Endodermal cell (in vitro differentiated cells): Measurements from ENCODE around the gene RASGRF1. TPM values are rescaled to one million over a fixed set of nuclear protein-coding genes. Genes with fewer than 3 reads are reported as not detected.

Experiments used
- DNase-seq: peaks from one replicate; pipeline ENCODE4 v3.0.0-alpha.2; 2017
- H3K27ac ChIP-seq: 2 replicates; pipeline ENCODE4 v1.5.1; 2013; ENCODE audit warnings: mild to moderate bottlenecking, low read depth, low read length, moderate library complexity
- H3K27me3 ChIP-seq: 2 replicates; pipeline ENCODE4 v1.6.1; 2013; ENCODE audit warnings: mild to moderate bottlenecking, low read length, moderate library complexity; ENCODE audit not compliant: insufficient read depth, control insufficient read depth, poor library complexity, severe bottlenecking
- H3K36me3 ChIP-seq: 2 replicates; pipeline ENCODE4 v1.7.0; 2013; ENCODE audit warnings: mild to moderate bottlenecking, low read length, moderate library complexity; ENCODE audit not compliant: control insufficient read depth, insufficient read depth
- H3K4me1 ChIP-seq: one replicate; pipeline ENCODE4 v1.7.0; 2013; ENCODE audit warnings: low read length; ENCODE audit not compliant: control insufficient read depth, insufficient read depth
- H3K4me3 ChIP-seq: 2 replicates; pipeline ENCODE4 v1.5.1; 2013; ENCODE audit warnings: mild to moderate bottlenecking, low read length, moderate library complexity
- H3K9ac ChIP-seq: 2 replicates; pipeline ENCODE4 v1.6.1; 2013; ENCODE audit warnings: mild to moderate bottlenecking, low read length, moderate library complexity; ENCODE audit not compliant: poor library complexity, severe bottlenecking; ENCODE audit errors: extremely low read depth
- H3K9me3 ChIP-seq: 2 replicates; pipeline ENCODE4 v1.6.1; 2013; ENCODE audit warnings: mild to moderate bottlenecking, low read length, moderate library complexity; ENCODE audit not compliant: control insufficient read depth
- H3K27ac Mint-ChIP-seq: 2 replicates; pipeline ENCODE4 v1.8.0; 2020; ENCODE audit warnings: mixed read lengths
- H3K27me3 Mint-ChIP-seq: 2 replicates; pipeline ENCODE4 v1.8.0; 2021; ENCODE audit warnings: mild to moderate bottlenecking, mixed read lengths; ENCODE audit not compliant: insufficient read depth
- H3K36me3 Mint-ChIP-seq: 2 replicates; pipeline ENCODE4 v1.8.0; 2020; ENCODE audit warnings: low read depth, mixed read lengths
- H3K4me1 Mint-ChIP-seq: 2 replicates; pipeline ENCODE4 v1.8.0; 2020; ENCODE audit warnings: mixed read lengths
- H3K4me3 Mint-ChIP-seq: 2 replicates; pipeline ENCODE4 v1.8.0; 2020; ENCODE audit warnings: mild to moderate bottlenecking, moderate library complexity, mixed read lengths
- H3K9me3 Mint-ChIP-seq: 2 replicates; pipeline ENCODE4 v1.8.0; 2020; ENCODE audit warnings: mild to moderate bottlenecking, mixed read lengths
- CTCF ChIP-seq: fragments of 200-600 bp; sonication (generic); conservative IDR thresholded peaks from 2 replicates; pipeline ENCODE4 v1.5.0; 2021; ENCODE audit warnings: antibody characterized with exemption, mild to moderate bottlenecking
- WGBS, 2 experiments: methylation state at CpG; one replicate each; pipeline versions ENCODE4 v1.1.5 to v1.1.7; 2013; ENCODE audit warnings: missing lambda C conversion rate in 2 of 2, mixed read lengths in 1 of 2; ENCODE audit not compliant: insufficient coverage in 1 of 2, insufficient read length in 1 of 2; 5-methylcytosine and 5-hydroxymethylcytosine counted together
- total RNA-seq, 2 donors: library from RNA; stranded (reverse); fragmentation: NEBNext Ultra II Directional in 1 of 2; extraction: Animal tissue kit (Norgen Biotek cat#: 25700) in 1 of 2; gene quantifications; 2 replicates in 1 of 2; 3 replicates in 1 of 2; pipeline ENCODE4 v1.2.1, GENCODE V29; 2021

RASGRF1 gene
- total RNA-seq, 2 donors from 2014 or later: 0.20 TPM; not detected in 1

- Histone ChIP-seq H3K27ac (no peak overlapping the region), H3K4me1 (no peaks in the 10 kb centered on the region), H3K27me3 (no peaks in the 10 kb centered on the region), H3K9ac (no peak overlapping the region), H3K36me3 (no peaks in the 10 kb centered on the region), H3K4me3 (no peak overlapping the region), H3K9me3 (no peaks in the 10 kb centered on the region)
- H3K27ac Mint-ChIP-seq: no peak overlapping the region
- peak; percentile 30 for TF ChIP-seq CTCF
- peaks cover 4% of the 10 kb centered on the region for H3K27me3 Mint-ChIP-seq
- no peaks in the 10 kb centered on the region for H3K9me3 Mint-ChIP-seq
- 84 to 96% methylated on average over 5 to 8 of the region's 8 CpGs for WGBS, 2 experiments
- H3K36me3 Mint-ChIP-seq: no peaks in the 10 kb centered on the region
- H3K4me3 Mint-ChIP-seq: no peak overlapping the region
- no peak for DNase-seq
- H3K4me1 Mint-ChIP-seq: peaks cover 2% of the 10 kb centered on the region
Measured at GRCh38 chr15:79065706-79066376, 24.7 kb downstream of the RASGRF1 start.

DNA sequence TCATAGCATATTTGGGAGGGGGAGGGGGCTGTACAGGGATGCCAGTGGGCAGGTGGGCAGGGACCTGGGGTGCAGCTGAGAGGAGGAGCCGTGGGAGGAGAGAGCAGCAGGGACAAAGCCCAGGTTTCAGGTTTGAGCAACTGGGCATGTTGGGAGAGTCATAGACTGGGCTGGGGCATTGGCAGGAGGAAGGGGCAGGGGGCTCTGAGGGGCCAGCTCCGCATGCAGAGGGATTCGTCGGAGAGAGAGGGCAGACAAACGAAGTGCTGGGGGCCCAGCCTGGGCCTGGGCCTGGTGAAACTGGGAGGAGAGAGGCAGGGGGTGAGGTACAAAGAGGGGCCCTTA, 25.2 kb downstream of the RASGRF1 start:
- no peak for TF ChIP-seq CTCF
- no peak overlapping the region for H3K27ac ChIP-seq
- no peak for DNase-seq

DNA sequence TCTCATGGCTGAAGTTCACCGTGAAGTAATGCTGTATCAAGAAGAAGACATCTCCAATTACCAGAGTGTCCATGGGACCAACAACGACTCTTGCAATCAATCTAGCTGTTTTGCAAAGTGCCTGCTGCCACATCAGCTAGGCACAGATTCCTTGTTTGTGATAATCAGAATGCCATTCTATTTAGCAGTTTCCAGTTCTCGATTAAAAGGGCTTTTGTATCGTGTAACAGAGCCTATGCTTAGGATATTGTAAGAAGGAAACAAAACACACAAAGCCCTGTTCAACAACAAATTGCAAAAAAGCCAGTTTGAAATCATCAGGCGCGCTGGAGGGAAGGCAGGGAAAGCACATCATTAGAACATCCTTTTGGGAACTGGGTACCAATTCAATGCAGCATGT, 26.1 kb downstream of the RASGRF1 start:
- Mint-ChIP-seq H3K4me3 (no peak overlapping the region), H3K4me1 (peaks cover 2% of the 10 kb centered on the region), H3K9me3 (no peaks in the 10 kb centered on the region), H3K36me3 (no peaks in the 10 kb centered on the region), H3K27ac (no peak overlapping the region), H3K27me3 (peaks cover 3% of the 10 kb centered on the region)
- no peak overlapping the region for H3K27ac ChIP-seq
- no peak for DNase-seq
- peaks cover 2% of the 10 kb centered on the region for H3K27me3 ChIP-seq
- no peaks in the 10 kb centered on the region for H3K36me3 ChIP-seq
- TF ChIP-seq CTCF: no peak
- H3K4me3 ChIP-seq: no peak overlapping the region
- H3K9me3 ChIP-seq: no peaks in the 10 kb centered on the region
- no peaks in the 10 kb centered on the region for H3K4me1 ChIP-seq
- no peak overlapping the region for H3K9ac ChIP-seq
- 89 to 98% methylated on average over 4 to 6 of the region's 6 CpGs for WGBS, 2 experiments

More for the DNA sequence above, 25.2 kb downstream of the RASGRF1 start:
- Histone ChIP-seq H3K9me3 (no peaks in the 10 kb centered on the region), H3K9ac (no peak overlapping the region), H3K27me3 (no peaks in the 10 kb centered on the region), H3K4me3 (no peak overlapping the region), H3K4me1 (no peaks in the 10 kb centered on the region), H3K36me3 (no peaks in the 10 kb centered on the region)
- peaks cover 3% of the 10 kb centered on the region for H3K27me3 Mint-ChIP-seq
- H3K4me3 Mint-ChIP-seq: no peak overlapping the region
- WGBS, 2 experiments: 83 to 90% methylated on average over 1 to 5 of the region's 5 CpGs
- H3K36me3 Mint-ChIP-seq: no peaks in the 10 kb centered on the region
- no peaks in the 10 kb centered on the region for H3K9me3 Mint-ChIP-seq
- H3K4me1 Mint-ChIP-seq: peaks cover 2% of the 10 kb centered on the region
- H3K27ac Mint-ChIP-seq: no peak overlapping the region
